B cell (primary cell): ENCODE results near the gene PCDHA11. TPM values are rescaled to one million over a fixed set of nuclear protein-coding genes. Genes with fewer than 3 reads are reported as not detected.

Experiments
- ATAC-seq: fragments of 200-7000 bp; cut with Tn5 transposase; one replicate; pipeline ENCODE4 v1.10.0; 2021; ENCODE audit warnings: low read depth, mild to moderate bottlenecking, moderate number of reproducible peaks, moderate library complexity
- CTCF ChIA-PET: fragments of 350-600 bp; sonication (Branson Sonifier 250); formaldehyde crosslinking; loops from one replicate; lab custom pipeline; 2021; ENCODE audit warnings: antibody characterized with exemption, inconsistent platforms; lab: Charles Lee
- POLR2A ChIA-PET: fragments of 350-600 bp; sonication (Branson Sonifier 250); formaldehyde crosslinking; loops from one replicate; lab custom pipeline; 2021; ENCODE audit warnings: antibody characterized with exemption; lab: Charles Lee
- DNase-seq: peaks from one replicate; pipeline ENCODE4 v3.0.0; 2013
- H2AFZ ChIP-seq: 2 replicates; pipeline ENCODE4 v1.6.1; 2012; ENCODE audit warnings: mild to moderate bottlenecking, low read depth, low read length; ENCODE audit not compliant: insufficient read depth, poor library complexity, severe bottlenecking
- H3K27ac ChIP-seq, 2 donors: 1 replicate in 1 of 2; 2 replicates in 1 of 2; pipeline ENCODE4 v1.5.1; 2012 to 2013; ENCODE audit warnings: low read length in 2 of 2, mild to moderate bottlenecking in 2 of 2, moderate library complexity in 1 of 2
- H3K27me3 ChIP-seq, 4 experiments: fragments of 200-600 bp in 1 of 4; sonication (generic) in 1 of 4; replicated peaks in 1 of 4; 1 replicate in 2 of 4; 2 replicates in 2 of 4; pipeline versions ENCODE4 v1.6.1 to v1.7.0; 2013 to 2016; ENCODE audit warnings: low read length in 3 of 4, mild to moderate bottlenecking in 2 of 4, mixed read lengths in 1 of 4, moderate library complexity in 1 of 4; ENCODE audit not compliant: insufficient read depth in 4 of 4, control insufficient read depth in 3 of 4; ENCODE audit errors: control extremely low read depth in 1 of 4
- H3K36me3 ChIP-seq, 2 experiments: replicated peaks in 1 of 2; 1 replicate in 1 of 2; 2 replicates in 1 of 2; pipeline versions ENCODE4 v1.6.1 to v1.7.1; 2013; ENCODE audit warnings: low read length in 1 of 2; ENCODE audit not compliant: insufficient read depth in 2 of 2, control insufficient read depth in 1 of 2; ENCODE audit errors: control extremely low read depth in 1 of 2, extremely low read depth in 1 of 2
- H3K4me1 ChIP-seq, 2 donors: fragments of 200-600 bp in 1 of 2; sonication (generic) in 1 of 2; 1 replicate in 1 of 2; 2 replicates in 1 of 2; pipeline versions ENCODE4 v1.5.1 to v1.6.1; 2013 to 2017; ENCODE audit warnings: low read length in 2 of 2; ENCODE audit not compliant: control insufficient read depth in 2 of 2, insufficient read depth in 2 of 2
- H3K4me2 ChIP-seq: replicated peaks from 2 replicates; pipeline ENCODE3; 2012; ENCODE audit warnings: mild to moderate bottlenecking, low read depth, low read length; ENCODE audit not compliant: poor library complexity, severe bottlenecking
- H3K4me3 ChIP-seq, 5 experiments: fragments of 200-600 bp in 1 of 5; sonication (generic) in 1 of 5; 1 replicate in 3 of 5; 2 replicates in 2 of 5; pipeline versions ENCODE4 v1.5.1 to v1.7.0; 2011 to 2016; ENCODE audit warnings: low read length in 4 of 5, mild to moderate bottlenecking in 4 of 5, low read depth in 2 of 5, control low read depth in 1 of 5, moderate library complexity in 1 of 5; ENCODE audit not compliant: insufficient read depth in 1 of 5; ENCODE audit errors: control extremely low read depth in 1 of 5, extremely low read depth in 1 of 5
- H3K79me2 ChIP-seq: fragments of 200-600 bp; sonication (generic); one replicate; pipeline ENCODE4 v1.6.0; 2016; ENCODE audit warnings: low read length; ENCODE audit not compliant: control insufficient read depth, insufficient read depth
- H3K9ac ChIP-seq: fragments of 200-600 bp; sonication (generic); 2 replicates; pipeline ENCODE4 v1.6.1; 2017; ENCODE audit warnings: mild to moderate bottlenecking, low read length, moderate library complexity
- H3K9me3 ChIP-seq, 3 donors: one replicate each; pipeline versions ENCODE4 v1.6.1 to v1.7.1; 2013; ENCODE audit warnings: low read length in 2 of 3; ENCODE audit not compliant: control insufficient read depth in 2 of 3, insufficient read depth in 1 of 3; ENCODE audit errors: control extremely low read depth in 1 of 3
- H4K20me1 ChIP-seq: 2 replicates; pipeline ENCODE4 v1.6.0; 2012; ENCODE audit warnings: mild to moderate bottlenecking, low read length; ENCODE audit not compliant: insufficient read depth, control insufficient read depth, poor library complexity, severe bottlenecking
- H3K27ac Mint-ChIP-seq: one replicate; pipeline ENCODE4 v1.8.0; 2021; ENCODE audit warnings: mixed read lengths
- H3K27me3 Mint-ChIP-seq: one replicate; pipeline ENCODE4 v1.8.0; 2021; ENCODE audit warnings: mixed read lengths
- H3K4me1 Mint-ChIP-seq: one replicate; pipeline ENCODE4 v1.8.0; 2021; ENCODE audit warnings: mixed read lengths
- H3K4me3 Mint-ChIP-seq: one replicate; pipeline ENCODE4 v1.8.0; 2021; ENCODE audit warnings: mixed read lengths
- H3K9me3 Mint-ChIP-seq: one replicate; pipeline ENCODE4 v1.8.0; 2022; ENCODE audit warnings: mixed read lengths; ENCODE audit not compliant: insufficient read depth
- EZH2 ChIP-seq: IDR thresholded peaks from 2 replicates; pipeline ENCODE4 v1.6.1; 2012; ENCODE audit warnings: borderline replicate concordance, low read depth, mild to moderate bottlenecking, moderate library complexity, low read length; ENCODE audit not compliant: insufficient read depth, poor library complexity, severe bottlenecking
- WGBS: methylation state at CpG from one replicate; pipeline ENCODE4 v1.1.5; 2013; ENCODE audit warnings: missing lambda C conversion rate; ENCODE audit not compliant: insufficient coverage; 5-methylcytosine and 5-hydroxymethylcytosine counted together
- intact Hi-C: fragments of 100-400 bp; cut with micrococcal nuclease; formaldehyde crosslinking; loops from one replicate; pipeline ENCODE4 v1.10.0; 2022
- polyA plus RNA-seq: library from polyadenylated mRNA; depleted of rRNA; stranded (reverse); fragments of >200 nt; gene quantifications from 2 replicates; pipeline ENCODE4 v1.2.3, GENCODE V29; 2012
- total RNA-seq, 2 donors: library from RNA; stranded (reverse); fragments of 120-200 nt in 1 of 2; gene quantifications; 1 replicate in 1 of 2; 2 replicates in 1 of 2; pipeline versions ENCODE4 v1.2.3 to v1.2.4, GENCODE V29; 2013 to 2022
- TF ChIP-seq, protein P1 (sequence below): fragments of 200-600 bp; IDR thresholded peaks from one replicate; pipeline ENCODE4 v1.8.0; 2022; ENCODE audit warnings: antibody characterized with exemption, mild to moderate bottlenecking

PCDHA11 gene
- total and polyA plus RNA-seq, 2 donors (not counting 1 experiment from before 2014, with no cell fraction given) = not detected

DNA sequence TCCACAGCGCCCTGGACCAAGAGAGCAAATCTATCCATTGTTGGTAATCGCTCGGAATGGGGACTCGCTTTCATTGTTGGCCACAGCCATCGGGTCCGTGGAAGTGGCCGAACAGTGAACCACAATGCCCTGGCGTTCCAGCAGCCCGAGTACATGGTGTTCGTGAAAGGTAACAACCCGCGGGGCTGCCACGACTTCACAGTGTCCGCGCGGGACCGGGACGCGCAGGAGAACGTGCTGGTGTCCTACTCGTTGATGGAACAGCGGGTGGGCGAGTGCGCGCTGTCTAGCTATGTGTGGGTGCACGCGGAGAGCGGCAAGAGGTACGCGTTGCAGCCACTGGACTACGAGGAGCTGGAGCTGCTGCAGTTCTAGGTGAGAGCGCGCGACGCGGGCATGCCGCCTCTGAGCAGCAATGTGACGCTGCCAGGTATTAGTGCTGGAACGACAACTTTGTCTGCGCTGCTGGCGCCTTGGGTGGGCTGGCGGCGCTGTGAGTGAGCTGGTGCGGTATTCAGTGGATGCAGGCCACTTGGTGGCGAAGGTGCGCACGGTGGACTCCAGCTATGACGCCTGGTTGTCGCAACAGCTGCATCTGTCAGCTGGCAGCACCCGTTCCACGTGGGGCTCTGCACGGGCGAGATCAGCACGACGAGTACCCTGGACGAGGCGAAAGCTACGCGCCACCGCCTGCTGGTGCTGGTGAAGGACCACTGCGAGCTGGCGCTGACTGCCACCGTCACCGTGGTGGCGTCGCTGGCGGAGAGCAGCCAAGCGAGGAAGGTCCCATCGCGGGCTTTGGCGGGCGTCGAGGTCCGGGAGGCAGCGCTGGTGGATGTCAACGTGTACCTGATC lies 6.1 kb upstream of the PCDHA11 start:
- Mint-ChIP-seq H3K9me3 (no peaks in the 10 kb centered on the region), H3K27me3 (peaks cover 6% of the 10 kb centered on the region), H3K27ac (no peak overlapping the region), H3K4me3 (no peak overlapping the region), H3K4me1 (no peaks in the 10 kb centered on the region)
- DNase-seq (no peak), ATAC-seq (no peak)
- H3K79me2 ChIP-seq = no peaks in the 10 kb centered on the region
- no peak for TF ChIP-seq EZH2
- TF ChIP-seq, protein P1, sequence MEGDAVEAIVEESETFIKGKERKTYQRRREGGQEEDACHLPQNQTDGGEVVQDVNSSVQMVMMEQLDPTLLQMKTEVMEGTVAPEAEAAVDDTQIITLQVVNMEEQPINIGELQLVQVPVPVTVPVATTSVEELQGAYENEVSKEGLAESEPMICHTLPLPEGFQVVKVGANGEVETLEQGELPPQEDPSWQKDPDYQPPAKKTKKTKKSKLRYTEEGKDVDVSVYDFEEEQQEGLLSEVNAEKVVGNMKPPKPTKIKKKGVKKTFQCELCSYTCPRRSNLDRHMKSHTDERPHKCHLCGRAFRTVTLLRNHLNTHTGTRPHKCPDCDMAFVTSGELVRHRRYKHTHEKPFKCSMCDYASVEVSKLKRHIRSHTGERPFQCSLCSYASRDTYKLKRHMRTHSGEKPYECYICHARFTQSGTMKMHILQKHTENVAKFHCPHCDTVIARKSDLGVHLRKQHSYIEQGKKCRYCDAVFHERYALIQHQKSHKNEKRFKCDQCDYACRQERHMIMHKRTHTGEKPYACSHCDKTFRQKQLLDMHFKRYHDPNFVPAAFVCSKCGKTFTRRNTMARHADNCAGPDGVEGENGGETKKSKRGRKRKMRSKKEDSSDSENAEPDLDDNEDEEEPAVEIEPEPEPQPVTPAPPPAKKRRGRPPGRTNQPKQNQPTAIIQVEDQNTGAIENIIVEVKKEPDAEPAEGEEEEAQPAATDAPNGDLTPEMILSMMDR = no peak
- no peaks in the 10 kb centered on the region for H3K27me3 ChIP-seq
- no peak overlapping the region for H3K9ac ChIP-seq
- H2AFZ ChIP-seq = no peak overlapping the region
- H3K9me3 ChIP-seq = peaks cover 0 to 35% (median 0%) of the 10 kb centered on the region in 3 donors
- H3K27ac ChIP-seq = no peak overlapping the region
- intact Hi-C loops = no loop called here
- ChIA-PET POLR2A (no interaction called here), CTCF (no interaction called here)
- no peak overlapping the region for H3K4me3 ChIP-seq
- no peak overlapping the region for H3K4me2 ChIP-seq
- H4K20me1 ChIP-seq = no peaks in the 10 kb centered on the region
- WGBS = 55% methylated on average over 76 of the region's 76 CpGs
- H3K36me3 ChIP-seq = no peaks in the 10 kb centered on the region
- no peaks in the 10 kb centered on the region for H3K4me1 ChIP-seq

DNA sequence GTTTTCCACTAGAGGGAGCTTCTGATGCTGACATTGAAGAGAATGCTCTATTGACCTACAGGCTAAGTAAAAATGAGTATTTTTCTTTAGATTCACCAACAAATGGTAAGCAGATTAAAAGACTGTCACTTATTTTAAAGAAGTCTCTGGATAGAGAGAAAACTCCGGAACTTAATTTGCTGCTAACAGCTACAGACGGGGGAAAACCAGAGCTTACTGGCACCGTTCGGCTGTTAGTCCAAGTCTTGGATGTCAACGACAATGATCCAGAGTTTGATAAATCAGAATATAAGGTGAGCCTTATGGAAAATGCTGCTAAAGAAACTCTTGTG lies 764 bp downstream of the PCDHA11 start:
- Histone ChIP-seq H4K20me1 (no peaks in the 10 kb centered on the region), H3K9ac (no peak overlapping the region), H3K27me3 (peaks cover 0 to 8% (median 2%) of the 10 kb centered on the region in 4 experiments), H3K27ac (no peak overlapping the region), H3K36me3 (no peaks in the 10 kb centered on the region), H3K4me3 (no peak overlapping the region), H3K79me2 (no peaks in the 10 kb centered on the region), H3K9me3 (peaks cover 4 to 25% (median 6%) of the 10 kb centered on the region in 3 donors), H3K4me2 (no peak overlapping the region), H2AFZ (no peak overlapping the region), H3K4me1 (no peaks in the 10 kb centered on the region)
- DNase-seq (no peak), ATAC-seq (no peak)
- no peak overlapping the region for H3K4me3 Mint-ChIP-seq
- ChIA-PET POLR2A (no interaction called here), CTCF (no interaction called here)
- intact Hi-C loops = no loop called here
- no peaks in the 10 kb centered on the region for H3K9me3 Mint-ChIP-seq
- no peaks in the 10 kb centered on the region for H3K4me1 Mint-ChIP-seq
- H3K27ac Mint-ChIP-seq = no peak overlapping the region
- no peak for TF ChIP-seq EZH2
- TF ChIP-seq, protein P1 = no peak
- WGBS = 56% methylated on average over 5 of the region's 5 CpGs
- peaks cover 4% of the 10 kb centered on the region for H3K27me3 Mint-ChIP-seq
